ENCODE measurements around the gene ELOVL5.
"Not testable (repeated sequence)": the region's sequence is repeated elsewhere in the genome, so short reads cannot be mapped to it uniquely, and the experiment has no call there.

ELOVL5 gene, protein sequence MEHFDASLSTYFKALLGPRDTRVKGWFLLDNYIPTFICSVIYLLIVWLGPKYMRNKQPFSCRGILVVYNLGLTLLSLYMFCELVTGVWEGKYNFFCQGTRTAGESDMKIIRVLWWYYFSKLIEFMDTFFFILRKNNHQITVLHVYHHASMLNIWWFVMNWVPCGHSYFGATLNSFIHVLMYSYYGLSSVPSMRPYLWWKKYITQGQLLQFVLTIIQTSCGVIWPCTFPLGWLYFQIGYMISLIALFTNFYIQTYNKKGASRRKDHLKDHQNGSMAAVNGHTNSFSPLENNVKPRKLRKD

DNA sequence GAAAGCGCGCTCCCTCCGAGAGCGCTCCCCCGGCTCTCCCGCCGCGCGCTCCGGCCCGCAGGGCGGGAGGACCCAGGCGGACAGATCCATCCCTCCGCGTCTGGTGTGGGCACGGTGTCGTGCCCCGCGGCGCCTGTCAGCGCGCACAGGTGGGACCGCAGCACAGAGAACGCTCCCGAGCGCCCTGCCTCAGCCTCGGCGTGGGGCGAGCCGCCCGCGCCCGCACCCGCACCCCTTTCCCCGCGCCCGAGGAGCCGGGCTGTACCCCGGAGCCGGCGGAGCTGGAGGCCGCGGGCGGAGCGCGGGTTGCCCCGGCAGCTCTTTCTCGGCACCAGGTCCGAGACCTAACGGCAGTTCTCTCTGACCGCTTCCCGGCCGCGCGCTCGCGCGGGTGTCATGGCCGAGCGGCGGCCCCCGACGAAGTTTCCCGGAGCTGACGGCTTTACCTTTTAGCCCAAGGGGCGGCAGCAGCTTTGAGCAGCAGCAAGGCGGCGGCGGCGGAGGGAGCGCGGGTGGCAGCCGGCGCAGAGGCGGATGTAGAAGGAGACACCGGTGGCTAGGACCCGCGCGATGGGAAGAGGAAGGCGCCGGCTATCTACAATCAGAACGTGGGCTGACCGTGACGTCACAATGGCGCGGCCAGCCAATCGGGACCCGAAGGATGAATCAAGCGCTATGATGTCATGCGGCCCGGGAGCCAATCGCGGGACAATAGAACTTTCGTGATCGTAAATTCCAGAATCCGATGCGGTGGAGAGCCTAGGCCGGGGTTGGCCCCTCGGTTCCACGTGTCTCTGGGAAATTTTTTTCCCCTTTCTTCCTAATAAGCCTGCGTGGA is at the start of gene ELOVL5:
TSS of gene ELOVL5 (minus strand) at position 580 of the 838 bp plus-strand sequence. CDS start 53,251 bp downstream, outside the sequence.
- DNase-seq: peak; percentile 99

DNA sequence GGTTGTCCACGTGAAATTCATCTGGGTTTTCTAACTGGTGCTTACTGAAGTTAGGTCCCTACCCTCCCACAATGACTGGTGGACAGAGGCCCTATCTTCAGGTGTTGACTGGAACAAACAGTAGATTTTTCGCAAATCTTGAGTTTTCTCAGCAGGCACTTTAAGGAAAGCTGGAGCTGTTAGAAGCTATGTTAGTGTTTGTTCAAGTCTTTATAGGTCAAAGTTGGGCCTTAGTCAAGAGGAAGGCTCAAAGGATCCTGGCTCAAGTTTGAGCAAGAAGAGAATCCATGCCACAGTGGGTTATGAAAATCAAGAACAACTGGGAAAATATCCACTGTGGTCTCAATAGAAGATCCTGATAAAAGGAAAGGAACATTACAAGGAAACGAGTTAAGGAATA is 48.5 kb upstream of the ELOVL5 start:
- no peak for DNase-seq

DNA sequence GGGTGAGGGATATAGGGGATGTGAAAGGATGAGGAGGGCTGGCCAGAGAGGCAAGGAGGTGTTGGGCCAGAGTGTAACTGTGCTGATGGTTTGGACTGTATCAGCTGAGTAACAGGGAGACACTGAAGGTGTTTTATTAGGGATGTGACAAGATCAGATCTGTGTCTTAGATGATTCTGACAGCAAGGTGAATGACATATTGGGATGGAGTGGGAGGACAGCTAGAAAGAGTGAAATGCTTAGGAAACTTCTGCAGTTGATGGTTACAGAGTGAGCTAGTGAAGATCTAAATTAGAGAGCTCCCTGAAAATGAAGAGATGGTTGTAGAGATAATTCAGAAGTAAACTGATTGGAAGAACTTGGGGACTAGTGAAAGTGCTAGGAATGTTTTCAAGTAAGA is 47.2 kb upstream of the ELOVL5 start:
- no peak for DNase-seq

DNA sequence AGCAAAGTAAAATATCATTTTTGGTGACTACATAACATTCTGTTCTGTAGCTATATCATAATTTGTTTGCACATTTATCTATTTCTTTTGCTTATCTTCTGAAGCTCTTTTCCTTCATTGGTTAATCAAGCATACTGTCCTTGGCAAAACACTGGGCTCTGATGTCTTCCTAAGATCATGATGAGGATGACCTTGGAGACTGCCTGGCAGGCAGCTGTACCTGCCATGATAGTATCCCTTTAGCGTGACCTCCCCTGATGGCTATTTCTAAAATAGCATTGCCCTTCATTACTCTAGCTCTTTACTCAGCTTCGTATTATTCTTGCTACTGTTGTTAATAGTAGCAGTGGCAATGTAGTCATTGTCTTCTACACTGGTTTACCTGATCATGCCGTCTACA is 46.0 kb upstream of the ELOVL5 start:
- DNase-seq: no peak

DNA sequence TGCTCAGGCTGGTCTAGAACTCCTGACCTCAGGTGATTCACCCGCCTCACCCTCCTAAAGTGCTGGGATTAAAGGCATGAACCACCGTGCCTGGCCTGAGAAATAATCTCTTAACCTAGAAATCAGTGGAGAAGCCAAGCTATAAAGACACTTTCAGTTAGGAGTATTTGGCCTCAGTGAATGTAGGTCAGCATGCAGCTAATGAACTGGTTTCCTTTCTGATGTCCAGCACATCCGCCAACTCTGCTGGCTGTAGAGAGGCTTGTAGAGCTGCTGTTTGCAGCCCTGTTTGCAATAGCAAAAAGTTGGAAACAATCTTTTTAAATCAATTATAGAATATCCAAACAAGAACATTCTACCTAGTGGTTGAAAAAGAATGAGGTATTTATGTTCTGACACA is 42.4 kb upstream of the ELOVL5 start:
- DNase-seq: no peak

DNA sequence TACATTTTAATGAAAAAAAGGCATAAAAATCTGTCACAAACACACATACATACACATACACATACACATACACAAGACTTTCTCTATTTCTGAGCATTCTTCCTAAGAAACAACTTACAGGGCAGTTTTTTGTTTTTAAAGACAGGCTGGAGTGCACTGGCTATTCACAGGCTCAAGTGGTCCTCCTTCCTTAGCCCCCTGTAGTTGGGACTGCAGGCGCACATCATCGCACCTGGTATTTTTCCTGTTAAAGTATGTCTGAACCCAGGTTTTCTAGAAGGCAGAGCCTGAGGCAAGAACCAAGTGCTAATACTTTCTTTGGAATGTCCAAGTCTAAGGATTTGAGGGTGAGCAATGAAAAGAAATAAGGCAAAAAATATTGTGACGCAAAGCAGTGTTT is 41.3 kb upstream of the ELOVL5 start:
- DNase-seq: no peak

DNA sequence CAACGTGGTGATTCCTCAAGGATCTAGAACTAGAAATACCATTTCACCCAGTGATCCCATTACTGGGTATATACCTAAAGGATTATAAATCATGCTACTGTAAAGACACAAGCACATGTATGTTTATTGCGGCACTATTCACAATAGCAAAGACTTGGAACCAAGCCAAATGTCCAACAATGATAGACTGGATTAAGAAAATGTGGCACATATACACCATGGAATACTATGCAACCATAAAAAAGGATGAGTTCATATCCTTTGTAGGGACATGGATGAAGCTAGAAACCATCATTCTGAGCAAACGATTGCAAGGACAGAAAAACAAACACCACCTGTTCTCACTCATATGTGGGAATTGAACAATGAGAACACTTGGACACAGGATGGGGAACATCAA is 39.9 kb upstream of the ELOVL5 start:
- DNase-seq: not testable (repeated sequence)

DNA sequence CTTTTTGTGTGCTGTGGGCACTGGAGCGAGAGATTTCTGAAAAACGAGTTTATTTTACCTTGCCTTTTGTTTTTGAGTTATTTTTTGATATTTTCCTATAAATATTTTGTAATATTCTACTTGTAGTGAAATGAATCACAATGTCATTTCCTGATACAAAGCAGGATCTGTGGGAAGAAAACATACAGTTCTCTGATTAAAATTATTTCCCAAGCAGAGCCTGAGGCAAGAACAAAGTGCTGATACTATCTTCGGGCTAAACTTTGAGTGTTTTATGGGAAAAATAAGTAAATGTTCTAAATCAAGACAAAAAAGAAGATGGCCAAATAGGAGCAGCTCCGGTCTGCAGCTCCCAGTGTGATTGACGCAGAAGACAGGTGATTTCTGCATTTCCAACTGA is 33.7 kb upstream of the ELOVL5 start:
- no peak for DNase-seq

DNA sequence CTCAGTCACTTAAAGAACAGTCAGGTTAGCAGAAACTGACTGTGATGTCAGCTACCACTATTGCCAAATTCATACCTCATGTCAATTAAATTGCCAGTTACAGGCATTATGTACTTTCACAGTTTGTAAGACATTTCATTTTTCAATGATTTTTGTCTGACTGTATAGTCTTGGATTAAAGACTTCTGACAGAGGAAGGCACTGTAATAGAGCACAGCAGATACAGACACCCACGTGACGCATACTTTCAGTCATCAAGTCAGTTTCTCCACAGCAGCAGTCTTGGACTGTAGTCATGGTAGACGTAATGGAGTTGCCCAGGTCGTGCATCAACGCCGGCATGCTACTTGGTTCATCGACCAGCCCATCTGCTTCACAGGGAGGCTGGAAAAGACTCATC is 29.5 kb upstream of the ELOVL5 start:
- no peak for DNase-seq

DNA sequence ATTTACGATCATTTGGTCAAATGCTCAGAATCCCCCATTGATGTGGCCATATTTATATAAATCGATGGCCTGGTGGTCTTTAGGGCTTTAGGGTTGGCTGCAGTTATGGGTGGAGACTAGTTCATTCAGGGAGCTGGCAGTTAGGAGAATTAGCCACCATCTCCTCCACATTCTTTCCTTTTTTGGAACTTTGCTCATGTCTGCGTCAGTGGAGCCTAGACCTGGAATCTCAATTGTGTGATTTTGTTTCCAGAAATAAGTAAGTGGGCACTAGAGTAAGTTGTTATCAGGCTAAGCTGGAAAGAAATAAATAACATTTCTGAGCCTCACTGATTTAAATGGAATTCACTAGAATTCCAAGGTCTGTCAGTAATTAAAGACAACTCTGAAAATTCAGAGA is 29.0 kb upstream of the ELOVL5 start:
- DNase-seq: no peak

DNA sequence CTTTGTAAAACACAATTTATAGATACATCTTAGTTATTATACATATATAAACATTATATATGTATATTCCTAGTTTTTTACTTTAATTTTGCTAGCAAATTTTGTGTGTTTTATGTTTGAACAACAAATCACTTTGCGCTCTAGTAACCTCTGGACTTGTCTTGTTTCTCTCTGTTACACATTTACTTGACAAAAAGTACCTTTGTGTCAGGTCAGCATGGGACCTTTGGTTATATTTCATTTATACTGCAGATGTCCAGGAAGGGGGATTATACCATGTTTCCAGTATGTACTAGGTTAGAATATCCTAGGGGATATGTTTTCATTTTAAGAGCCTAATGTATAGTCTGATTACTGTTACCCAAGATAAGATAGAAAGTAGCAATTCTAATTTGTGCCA is 28.5 kb upstream of the ELOVL5 start:
- no peak for DNase-seq

DNA sequence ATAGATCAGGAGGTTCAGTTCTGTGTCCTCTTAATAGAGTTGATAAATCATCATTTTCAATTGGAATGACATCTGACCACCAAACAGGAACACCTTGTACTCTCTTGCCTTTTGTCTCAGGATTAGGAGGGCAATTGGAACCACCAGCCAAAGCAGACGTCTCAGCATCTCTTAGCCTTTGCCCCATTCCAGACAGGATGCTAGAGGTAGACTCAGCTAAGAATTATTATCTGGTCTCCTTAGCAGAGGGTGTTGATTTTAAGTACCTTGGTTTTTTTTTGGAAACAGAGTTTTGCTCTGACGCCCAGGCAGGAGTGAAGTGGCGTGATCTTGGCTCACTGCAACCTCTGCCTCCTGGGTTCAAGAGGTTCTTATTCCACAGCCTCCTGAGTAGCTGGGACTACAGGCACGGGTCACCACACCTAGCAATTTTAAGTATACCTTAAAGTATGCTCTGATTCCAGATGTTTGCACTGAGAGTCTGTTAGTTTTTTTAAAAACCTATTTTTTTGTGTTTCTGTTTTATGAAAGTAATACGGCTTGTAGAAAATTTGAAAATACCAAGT is 28.0 kb upstream of the ELOVL5 start:
- DNase-seq: no peak

DNA sequence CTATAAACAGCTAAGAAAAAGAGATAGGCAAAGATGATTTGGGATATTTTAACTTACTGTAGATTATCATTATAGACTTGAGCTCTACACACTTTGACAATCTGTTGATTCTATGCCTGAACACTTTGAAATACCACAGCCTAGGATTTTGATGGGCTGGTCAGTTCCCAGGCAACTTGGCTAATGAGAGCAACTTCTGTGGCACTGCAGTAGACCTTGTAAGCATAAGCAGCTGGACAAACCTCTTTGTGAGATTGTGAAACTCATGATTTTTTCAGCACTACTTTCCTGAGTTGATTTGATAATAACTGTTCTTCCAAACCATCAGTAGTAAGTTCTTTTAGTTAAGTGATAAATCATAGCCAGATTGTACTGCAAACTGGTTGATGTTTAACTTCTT is 27.1 kb upstream of the ELOVL5 start:
- DNase-seq: no peak

DNA sequence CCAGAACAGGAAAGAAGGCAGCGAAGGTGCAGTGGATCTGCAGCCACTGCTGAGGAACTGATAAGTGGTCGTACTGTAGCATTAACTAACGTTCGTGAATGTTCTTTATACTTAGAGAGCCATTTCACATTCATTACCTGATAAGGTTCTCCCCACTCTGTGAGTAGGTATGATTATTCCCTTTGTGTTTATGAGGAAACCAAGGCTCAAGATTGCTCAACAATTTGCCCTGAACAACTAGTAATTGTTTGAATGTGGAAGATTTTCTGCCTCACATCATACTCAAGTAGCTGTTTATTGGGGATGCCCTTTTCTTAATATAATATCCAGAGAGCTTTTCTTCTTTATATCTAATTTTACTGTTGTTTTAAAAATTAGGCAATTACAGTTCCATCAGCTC is 24.9 kb upstream of the ELOVL5 start:
- DNase-seq: no peak

DNA sequence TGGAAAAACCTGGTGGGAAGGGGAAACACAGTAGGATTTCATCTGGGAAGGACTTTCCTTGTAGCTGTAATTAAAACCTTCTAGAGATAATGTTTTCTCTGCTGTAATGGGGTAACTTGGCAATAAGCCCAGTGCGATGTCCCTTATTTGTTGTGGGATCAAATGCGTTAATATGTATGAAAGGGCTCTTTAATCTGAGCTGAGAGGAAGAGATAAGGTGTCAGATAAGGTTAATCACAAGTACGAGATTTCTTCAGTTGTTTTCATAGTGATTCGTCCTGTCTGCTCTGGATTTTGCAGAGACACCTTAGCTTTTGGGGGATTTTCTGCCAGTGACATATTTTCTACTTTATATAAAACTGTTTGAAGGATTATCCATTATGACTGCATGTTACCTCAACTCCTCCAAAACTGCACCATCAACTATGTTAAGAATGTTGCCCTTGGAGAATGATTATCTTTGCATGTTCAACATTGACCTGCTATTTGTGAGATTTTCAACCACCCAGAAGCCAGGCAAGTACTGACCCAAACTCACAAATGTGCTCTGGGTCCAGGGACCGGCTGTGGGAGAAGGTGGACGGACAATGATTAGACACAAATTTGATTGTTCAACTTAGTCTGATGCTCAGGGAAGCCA is 21.2 kb upstream of the ELOVL5 start:
- DNase-seq: no peak

DNA sequence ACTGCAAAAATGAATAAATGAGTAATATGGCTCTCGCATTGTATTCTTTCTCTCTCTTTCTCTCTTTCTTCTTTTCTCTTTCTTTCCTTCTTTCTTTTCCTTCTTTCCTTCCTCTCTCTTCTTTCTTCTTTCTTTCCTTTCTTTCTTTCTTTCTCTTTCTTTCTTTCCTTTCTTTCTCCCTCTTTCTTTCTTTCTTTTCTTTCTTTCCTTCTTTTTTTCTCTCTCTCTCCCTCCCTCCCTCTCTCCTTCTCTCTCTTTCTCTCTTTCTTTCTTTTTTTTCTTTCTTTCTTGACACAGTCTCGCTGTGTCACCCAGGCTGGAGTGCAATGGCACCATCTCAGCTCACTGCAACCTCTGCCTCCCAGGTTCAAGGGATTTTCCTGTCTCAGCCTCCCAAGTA is 20.3 kb upstream of the ELOVL5 start:
- no peak for DNase-seq

DNA sequence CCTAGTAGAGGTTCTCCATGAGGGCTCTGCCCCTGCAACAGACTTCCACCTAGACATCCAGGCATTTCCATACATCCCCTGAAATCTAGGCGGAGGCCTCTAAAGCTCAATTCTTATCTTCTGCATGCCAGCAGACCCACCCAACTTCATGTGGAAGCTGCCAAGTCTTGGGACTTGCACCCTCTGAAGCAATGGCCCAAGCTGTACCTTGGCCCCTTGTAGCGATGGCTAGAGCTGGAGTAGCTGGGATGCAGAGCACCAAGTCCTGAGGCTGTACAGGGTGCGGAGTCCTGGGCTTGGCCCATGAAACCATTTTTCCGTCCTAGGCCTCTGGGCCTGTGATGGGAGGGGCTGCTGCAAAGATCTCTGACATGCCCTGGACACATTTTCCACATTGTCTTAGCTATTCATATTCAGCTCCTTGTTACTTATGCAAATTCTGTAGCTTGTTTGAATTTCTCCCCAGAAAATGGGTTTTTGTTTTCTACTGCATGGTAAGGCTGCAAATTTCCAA is 17.4 kb upstream of the ELOVL5 start:
- DNase-seq: no peak

DNA sequence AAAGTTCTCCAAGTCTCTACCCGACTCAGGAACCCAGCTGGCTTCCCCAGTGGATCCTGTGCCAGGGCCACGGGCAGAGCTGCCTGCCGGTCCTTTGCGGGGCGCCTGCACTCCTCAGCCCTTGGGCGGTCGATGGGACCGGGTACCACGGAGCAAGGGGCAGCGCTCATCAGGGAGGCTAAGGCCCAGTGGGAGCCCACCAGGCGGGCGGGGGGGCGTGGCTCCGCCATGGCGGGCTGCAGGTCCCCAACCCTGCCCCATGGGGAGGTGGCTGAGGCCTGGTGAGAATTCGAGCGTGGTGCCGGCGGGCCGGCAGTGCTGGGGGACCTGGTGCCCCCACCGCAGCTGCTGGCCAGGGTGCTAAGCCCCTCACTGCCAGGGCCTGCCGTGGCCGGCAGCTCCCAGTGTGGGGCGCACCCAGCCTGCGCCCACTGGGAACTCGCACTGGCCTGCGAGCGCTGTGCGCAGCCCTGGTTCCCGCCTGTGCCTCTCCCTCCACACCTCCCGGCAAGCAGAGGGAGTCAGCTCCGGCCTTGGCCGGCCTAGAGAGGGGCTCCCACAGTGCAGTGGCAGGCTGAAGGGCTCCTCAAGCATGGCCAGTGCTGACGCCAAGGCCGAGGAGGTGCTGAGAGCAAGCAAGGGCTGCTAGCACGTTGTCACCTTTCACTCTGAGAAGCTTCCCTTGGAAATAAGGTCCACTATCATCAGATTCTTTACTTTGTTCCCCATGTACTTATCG is 14.8 kb upstream of the ELOVL5 start:
- DNase-seq: no peak

DNA sequence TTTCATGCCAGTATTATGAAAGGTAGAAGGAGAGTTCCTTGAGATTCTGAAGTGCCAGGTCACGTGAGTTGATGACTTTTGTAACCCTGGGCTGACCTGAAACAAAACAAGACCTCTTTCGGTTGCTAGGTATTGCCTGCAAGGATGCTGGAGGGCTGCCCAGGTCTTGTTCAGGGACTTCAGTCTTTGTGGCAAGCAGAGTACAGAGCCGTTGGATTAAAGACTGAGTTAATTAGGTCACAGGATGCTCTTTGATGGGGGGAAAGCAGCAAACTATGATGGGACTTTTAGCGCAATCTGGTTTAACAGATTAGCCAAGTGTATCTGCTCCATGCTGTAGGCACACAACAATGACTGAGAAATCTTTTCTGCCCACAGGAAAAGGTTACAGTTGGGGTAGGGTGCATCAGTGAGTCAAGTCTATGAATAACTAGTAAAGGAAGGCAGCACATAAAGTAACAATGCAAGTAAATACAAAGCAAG is 12.8 kb upstream of the ELOVL5 start:
- DNase-seq: peak; percentile 73

DNA sequence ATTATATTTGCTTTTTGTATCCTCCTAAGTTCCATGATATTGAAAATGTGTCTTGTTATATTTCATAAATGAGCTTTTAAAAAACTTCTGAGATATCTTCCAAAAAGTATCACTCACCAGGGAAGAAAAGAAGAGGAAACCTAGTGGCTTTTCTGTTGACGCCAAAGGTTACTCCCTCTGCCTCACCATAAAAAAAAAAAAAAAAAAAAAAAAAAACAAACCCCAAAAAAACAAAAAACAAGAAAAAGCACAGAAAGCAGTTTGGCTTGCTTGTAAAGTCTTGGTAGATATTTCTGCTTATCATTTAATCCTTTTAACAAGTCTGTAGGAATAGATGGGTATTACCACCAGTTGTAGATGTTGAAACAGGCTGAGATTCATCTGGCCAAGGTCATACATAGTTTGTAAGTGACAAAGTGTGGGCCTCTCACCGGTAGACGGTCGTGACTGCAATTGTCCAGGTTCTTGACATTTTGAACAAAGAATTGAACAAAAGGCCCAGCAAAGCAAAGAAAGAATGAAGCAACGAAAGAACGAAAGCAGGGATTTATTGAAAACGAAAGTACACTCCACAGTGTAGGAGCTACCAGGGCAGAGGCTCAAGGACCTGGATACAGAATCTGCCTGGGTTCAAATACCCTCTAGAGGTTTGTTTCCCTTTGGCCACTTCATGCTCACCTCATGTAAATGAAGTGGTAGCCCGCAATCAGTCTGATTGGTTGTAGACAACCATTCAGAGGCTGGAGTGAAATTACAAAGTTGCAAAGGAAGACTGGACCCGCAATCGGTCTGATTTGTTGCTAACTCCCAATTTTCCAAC is 11.6 kb upstream of the ELOVL5 start:
- peak; percentile 35 for DNase-seq

DNA sequence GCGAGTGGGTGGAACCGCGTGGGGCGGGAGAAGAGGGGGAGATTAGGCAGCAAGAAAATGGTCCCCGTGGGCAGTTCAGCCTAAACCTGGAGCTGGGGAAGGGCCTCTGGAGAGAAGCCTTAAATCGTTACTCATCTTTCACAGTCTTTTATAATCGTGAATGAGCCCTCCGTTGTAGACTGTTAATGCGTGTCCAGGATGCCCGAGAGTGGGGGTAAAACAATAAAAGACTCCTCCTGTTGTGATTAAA is 11.0 kb upstream of the ELOVL5 start:
- DNase-seq: no peak

Data from hematopoietic multipotent progenitor cell treated with erythropoietin and hydrocortisone succinate and interleukin-3 and kit ligand, for 6 days (in vitro differentiated cells).